ENCODE measurements around the gene ACOT11.

DNA sequence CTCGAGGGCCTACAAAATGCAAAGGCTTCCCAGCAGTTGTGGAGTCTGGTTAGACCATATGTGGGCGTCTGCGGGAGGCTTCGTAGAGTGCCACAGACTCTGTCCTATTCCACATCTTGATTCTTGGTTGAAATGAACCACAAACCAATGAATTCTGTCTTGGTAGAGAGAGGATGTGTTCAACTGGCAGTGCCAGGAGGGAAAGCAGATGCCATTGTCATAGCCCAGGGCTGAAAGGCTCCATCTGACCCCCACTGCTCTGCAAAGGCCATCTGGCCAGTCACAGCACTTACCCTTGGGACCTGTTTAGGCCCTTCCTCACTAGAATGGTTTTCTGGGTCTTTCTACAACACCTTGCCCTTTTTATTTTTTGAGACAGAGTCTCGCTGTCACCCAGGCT is 22.1 kb downstream of the ACOT11 start:
- TF ChIP-seq, protein P1, sequence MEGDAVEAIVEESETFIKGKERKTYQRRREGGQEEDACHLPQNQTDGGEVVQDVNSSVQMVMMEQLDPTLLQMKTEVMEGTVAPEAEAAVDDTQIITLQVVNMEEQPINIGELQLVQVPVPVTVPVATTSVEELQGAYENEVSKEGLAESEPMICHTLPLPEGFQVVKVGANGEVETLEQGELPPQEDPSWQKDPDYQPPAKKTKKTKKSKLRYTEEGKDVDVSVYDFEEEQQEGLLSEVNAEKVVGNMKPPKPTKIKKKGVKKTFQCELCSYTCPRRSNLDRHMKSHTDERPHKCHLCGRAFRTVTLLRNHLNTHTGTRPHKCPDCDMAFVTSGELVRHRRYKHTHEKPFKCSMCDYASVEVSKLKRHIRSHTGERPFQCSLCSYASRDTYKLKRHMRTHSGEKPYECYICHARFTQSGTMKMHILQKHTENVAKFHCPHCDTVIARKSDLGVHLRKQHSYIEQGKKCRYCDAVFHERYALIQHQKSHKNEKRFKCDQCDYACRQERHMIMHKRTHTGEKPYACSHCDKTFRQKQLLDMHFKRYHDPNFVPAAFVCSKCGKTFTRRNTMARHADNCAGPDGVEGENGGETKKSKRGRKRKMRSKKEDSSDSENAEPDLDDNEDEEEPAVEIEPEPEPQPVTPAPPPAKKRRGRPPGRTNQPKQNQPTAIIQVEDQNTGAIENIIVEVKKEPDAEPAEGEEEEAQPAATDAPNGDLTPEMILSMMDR (IDR thresholded peaks at IDR 0.05; ENCODE audit: low read length), result no peak
- no peak for TF ChIP-seq EZH2 (optimal IDR thresholded peaks at IDR 0.05; ENCODE audit: low read depth, low read length)

Measured in MM.1S (cell line).